CD4-positive, alpha-beta T cell treated with Interleukin-10 for 1 hour (primary cell): ENCODE data around the gene OSBPL3.

ENCODE experiments used
- DNase-seq: peaks from one replicate; pipeline ENCODE4 v3.0.0-alpha.2; 2020

The OSBPL3 gene

DNA sequence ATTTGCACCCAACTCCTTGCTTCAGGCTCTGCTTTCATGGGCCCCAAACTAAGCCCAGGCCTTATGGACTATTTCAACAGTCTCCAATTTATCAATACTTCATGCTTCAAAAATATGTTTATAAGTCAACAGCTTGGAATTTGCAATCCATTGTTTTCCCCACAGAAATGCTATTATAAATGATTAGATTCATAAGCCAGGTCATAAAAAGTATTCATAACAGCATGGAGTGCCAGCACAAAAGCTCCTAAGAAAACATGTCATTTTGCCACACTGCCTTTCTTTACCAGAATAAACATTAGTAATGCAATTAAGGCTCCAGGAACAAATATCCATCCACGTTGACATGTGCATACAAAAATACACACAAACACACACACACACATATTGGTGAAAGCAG is 30.1 kb downstream of the OSBPL3 start:
- no peak for DNase-seq

DNA sequence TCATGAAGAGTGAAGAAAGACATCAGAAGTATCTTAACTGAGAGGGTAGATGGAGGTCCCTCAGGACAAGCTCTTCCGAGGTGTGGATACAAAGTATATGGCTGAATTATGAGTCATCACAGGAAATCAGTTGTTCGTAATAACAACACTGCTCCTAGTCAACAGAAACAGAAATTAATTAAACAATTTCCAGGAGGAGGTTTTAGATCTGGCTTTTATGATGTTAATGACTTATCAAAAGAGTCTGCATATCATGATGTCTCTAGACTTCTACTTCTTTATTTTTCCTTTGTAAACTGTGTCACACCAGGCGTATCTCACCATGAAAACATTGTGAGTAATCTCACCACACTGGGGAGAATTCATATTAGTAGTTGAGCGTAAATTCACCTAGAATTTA is 31.2 kb downstream of the OSBPL3 start:
- DNase-seq: no peak

DNA sequence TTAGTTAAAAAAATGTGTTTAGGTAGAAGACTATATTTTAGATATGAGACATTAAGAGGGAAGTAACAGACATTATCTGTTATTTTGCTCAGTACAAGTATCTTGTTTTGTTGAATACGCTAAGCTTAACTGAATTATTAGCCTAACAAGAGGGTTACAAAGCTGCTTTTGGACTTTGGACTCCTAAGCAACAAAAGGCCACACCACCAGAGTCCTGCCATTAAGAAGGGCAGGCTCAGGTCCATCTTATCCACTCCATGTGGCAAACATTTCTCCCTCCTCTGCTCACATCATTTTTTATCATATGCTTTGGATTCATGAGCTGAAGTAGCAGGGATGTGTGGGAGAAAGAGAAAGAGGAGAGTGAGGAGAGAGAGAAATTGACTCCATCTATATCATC is 33.5 kb downstream of the OSBPL3 start:
- DNase-seq: no peak

GRCh38 chr7:24945899-24946298 is 34.1 kb downstream of the OSBPL3 start:
- no peak for DNase-seq

GRCh38 chr7:24943096-24943948 is 36.7 kb downstream of the OSBPL3 start:
- no peak for DNase-seq

DNA sequence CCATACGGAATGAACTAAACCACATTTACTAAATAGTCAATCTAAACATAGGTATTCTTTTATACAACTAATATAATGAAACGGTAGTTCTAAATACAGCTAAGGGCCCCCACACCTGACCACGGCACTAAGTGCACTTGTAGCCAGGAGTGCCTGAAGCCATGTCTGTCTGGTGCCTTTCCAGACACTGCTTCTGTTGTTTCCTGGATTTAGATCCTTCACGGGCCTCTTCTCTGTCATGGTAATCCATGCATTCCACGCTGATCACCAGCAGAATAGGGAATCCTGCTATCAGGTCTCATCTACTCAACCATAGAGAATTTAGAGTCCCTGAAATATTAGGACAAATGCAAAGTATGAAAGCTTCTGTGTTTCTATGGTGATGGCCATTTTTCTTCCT is 37.8 kb downstream of the OSBPL3 start:
- DNase-seq: no peak

DNA sequence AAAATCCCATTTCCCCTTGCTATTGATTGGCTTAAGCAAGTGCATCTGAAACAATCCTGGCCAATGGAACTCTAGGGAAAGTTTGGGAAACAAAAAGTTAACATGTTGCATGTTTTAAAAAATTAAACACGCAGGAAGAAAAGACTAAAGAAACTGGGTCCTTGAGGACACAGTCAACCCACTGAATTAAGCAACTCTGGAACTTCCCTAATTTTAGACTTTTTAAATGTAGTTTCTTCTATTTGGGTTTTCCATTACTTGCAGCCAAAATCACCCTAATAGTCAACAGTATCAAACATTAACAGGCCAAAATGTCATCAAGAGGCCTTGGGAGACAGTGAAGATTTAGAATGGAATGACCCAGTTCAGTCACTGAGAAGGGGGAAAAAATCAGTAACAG is 40.6 kb downstream of the OSBPL3 start:
- no peak for DNase-seq

- DNase-seq: no peak
These were observed 43.7 kb downstream of the OSBPL3 start for GRCh38 chr7:24936121-24936824.

DNA sequence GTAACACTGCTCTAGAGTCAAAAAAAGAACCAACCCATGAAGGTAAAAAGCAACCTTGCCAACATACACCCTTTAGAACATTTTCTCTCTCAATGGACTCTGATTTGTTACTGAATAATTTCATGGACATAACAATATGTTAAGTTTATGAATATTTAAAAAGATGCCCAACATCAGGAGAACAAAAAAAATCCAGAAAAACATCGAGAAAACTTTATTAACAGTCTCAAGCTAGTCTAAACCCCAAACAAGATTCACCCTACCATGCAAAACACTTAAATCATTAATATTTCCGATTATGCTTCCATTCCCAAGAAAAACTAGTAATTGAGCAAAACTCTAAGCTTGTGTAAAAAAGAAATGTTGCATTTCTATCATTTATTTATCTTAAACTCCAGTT is 46.7 kb downstream of the OSBPL3 start:
- no peak for DNase-seq

DNA sequence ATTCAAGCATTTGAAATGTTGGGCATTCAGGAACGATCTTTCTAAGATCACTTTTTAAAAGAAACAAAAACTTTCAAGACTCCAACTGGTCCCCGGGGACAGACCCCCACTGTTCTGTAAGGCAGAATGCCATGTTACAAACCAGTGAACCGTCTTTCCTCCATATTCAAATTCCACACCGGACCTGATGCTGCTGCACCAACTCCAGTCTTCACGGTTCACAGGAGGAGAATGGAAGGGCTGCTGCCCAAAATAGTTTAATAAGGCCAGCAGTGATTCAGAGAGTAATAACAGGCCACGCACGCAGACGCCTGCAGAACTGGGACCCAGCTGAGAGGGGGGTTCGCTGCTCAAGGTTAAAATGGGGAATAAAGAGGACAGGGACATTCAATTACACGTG is 47.2 kb downstream of the OSBPL3 start:
- DNase-seq: no peak

GRCh38 chr7:24932389-24932788 is 47.6 kb downstream of the OSBPL3 start:
- no peak for DNase-seq

- DNase-seq: no peak
These were observed 48.1 kb downstream of the OSBPL3 start for GRCh38 chr7:24931844-24932243.

DNA sequence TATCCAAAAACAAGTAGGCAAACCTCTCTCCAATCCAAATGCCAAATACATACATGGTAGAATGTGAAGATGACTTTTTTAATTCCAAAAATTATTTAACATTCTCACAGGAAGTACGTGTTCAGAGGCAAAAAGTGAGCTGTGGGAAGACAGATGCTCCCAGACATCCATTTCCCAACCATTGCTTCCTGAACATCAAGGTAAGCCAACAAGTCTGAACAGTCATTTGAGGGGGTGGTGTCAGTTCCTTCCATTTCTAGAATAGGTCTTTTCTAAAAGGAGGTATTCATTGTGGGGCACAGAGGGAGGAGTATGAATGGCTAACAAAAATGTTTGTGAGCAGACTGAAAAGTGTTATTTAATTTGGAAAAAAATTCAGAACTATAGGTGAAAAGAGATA is 49.1 kb downstream of the OSBPL3 start:
- DNase-seq: no peak

DNA sequence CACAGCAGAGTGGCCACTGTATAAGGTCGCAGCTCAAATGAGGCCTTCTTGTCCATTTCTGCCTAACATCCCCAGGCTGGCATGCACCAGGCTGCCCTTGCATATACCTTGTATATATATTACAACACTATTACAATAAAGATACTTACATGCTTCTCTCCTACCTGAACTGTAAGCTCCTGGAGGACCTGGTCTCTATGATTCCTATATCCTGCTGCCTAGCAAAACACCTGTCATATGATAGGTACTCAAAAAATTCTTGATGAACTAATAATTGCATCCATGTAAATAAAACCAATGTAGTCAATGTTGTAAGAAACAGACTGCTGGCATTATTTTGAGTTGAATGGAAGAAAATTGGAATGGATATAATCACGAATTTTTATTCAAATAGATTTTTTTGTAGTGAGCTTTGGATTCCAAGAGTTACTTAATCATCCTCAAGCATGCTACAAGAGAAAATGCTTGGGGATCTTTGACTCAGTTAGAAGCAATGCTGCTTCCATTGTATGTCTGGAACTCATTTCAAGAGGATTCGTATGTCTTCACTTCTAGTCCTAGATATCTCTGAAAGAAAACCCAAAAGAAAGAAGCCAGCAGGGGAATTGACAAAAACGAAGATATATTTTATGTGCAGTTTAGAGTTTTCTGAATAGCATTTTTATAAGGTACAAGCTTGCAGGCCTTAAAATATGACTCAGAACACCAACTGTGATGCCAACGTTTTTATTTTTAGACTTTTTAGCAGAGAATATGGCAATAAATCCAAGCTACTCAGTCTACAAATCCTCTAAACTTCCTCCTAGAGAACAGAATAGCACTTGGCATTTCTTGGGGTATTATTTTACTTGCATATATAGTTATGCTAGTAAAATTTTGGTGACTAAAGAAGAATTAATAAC is 53.1 kb downstream of the OSBPL3 start:
- no peak for DNase-seq

GRCh38 chr7:24924375-24924774 is 55.6 kb downstream of the OSBPL3 start:
- DNase-seq: peak; percentile 62

- DNase-seq: no peak
These were observed 56.7 kb downstream of the OSBPL3 start for GRCh38 chr7:24923172-24923865.

- DNase-seq: no peak
These were observed 57.7 kb downstream of the OSBPL3 start for GRCh38 chr7:24922099-24922773.

DNA sequence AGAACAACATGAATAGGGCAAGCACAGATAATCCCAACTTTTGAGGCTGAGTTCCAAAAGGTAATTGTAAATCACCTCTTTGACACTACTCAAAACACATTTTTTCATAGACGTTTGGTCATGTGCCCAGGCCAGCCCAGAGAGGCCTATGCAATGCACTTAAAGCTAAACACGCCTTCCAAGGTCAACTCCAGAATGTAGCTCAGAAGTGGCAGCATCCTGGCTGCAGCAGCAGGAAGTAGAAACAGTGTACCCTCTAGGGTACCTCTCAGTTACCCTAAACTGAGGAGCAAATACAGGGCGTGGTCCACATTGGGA is 58.7 kb downstream of the OSBPL3 start:
- DNase-seq: no peak

- no peak for DNase-seq
These were observed 59.3 kb downstream of the OSBPL3 start for GRCh38 chr7:24920451-24921361.

GRCh38 chr7:24917510-24918239 is 62.3 kb downstream of the OSBPL3 start:
- DNase-seq: no peak
